ENCODE results near the gene RPUSD1. TPM values are rescaled to one million over a fixed set of nuclear protein-coding genes. Genes with fewer than 3 reads are reported as not detected.

Gene RPUSD1
- total RNA-seq, 1 donor from 2014 or later, result 14.2 TPM

DNA sequence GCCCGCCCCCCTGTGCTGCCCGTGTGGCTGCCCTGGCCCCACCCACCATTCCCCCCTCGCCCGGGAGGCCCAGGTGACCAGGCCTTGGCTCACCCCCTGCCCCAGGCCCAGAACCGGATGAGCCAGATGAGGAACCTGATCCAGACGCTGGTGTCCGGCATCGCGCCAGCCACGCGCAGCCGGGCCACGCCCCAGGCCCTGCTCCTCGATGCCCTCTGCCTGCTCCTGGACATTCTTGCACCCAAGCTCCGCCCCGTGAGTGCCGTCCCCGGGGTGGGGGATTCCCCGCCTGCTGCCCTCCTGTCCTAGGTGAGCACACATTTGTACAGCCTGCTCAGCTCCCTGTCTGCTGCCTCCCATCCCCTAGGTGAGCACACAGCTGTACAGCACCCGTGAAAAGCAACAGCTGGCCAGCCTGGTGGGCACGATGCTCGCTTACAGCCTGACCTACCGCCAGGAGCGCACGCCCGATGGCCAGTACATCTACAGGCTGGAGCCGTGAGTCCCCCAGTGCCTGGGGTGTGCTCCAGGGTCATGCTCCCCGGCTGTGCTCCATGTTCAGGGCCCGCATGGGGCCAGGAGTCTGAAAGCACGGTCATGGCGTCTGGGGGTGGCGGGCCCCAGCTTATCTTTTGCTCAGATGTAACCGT, 7.5 kb upstream of the RPUSD1 start:
- ATAC-seq, result no peak
- TF ChIP-seq, protein P1, sequence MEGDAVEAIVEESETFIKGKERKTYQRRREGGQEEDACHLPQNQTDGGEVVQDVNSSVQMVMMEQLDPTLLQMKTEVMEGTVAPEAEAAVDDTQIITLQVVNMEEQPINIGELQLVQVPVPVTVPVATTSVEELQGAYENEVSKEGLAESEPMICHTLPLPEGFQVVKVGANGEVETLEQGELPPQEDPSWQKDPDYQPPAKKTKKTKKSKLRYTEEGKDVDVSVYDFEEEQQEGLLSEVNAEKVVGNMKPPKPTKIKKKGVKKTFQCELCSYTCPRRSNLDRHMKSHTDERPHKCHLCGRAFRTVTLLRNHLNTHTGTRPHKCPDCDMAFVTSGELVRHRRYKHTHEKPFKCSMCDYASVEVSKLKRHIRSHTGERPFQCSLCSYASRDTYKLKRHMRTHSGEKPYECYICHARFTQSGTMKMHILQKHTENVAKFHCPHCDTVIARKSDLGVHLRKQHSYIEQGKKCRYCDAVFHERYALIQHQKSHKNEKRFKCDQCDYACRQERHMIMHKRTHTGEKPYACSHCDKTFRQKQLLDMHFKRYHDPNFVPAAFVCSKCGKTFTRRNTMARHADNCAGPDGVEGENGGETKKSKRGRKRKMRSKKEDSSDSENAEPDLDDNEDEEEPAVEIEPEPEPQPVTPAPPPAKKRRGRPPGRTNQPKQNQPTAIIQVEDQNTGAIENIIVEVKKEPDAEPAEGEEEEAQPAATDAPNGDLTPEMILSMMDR (IDR thresholded peaks at IDR 0.05), result no peak
- no peak overlapping the region for H3K27ac ChIP-seq
- H3K36me3 ChIP-seq, result no peaks in the 10 kb centered on the region
- no peak for DNase-seq
- H3K9me3 ChIP-seq, result no peaks in the 10 kb centered on the region
- intact Hi-C loops (cut with DNase I), result no loop called here
- no peaks in the 10 kb centered on the region for H3K4me1 ChIP-seq
- no peak overlapping the region for H3K4me3 ChIP-seq
- H3K27me3 ChIP-seq, result peaks cover 20% of the 10 kb centered on the region

DNA sequence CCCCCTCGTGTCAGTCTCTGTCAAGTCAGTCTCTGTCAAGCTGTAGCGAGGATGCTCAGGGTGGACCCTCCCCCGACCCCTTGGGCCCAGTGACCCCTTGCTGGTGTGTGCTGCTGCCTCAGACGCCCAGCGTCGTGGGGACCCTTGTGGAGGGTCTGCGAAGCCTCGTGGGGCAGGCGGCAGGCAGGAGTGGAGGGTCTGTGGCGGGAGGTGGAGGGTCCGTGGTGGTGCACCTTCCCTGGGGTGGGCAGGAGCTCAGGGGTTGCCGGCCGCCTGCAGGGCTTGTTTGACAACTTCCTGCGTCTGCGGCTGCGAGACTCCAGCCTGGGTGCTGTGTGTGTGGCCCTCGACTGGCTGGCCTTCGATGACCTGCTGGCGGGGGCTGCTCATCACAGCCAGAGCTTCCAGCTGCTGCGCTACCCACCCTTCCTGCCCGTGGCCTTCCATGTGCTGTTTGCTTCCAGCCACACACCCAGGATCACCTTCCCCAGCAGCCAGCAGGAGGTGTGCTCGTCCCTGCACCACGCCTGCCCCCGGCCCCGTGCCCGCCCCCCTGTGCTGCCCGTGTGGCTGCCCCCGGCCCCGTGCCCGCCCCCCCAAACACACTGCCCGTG, 6.8 kb upstream of the RPUSD1 start:
- Histone ChIP-seq H3K4me3 (no peak overlapping the region), H3K9me3 (no peaks in the 10 kb centered on the region), H3K27ac (no peak overlapping the region), H3K4me1 (no peaks in the 10 kb centered on the region), H3K27me3 (peaks cover 12% of the 10 kb centered on the region), H3K36me3 (no peaks in the 10 kb centered on the region)
- intact Hi-C loops (cut with DNase I), result no loop called here
- TF ChIP-seq, protein P1 (IDR thresholded peaks at IDR 0.05), result no peak
- no peak for ATAC-seq
- no peak for DNase-seq

DNA sequence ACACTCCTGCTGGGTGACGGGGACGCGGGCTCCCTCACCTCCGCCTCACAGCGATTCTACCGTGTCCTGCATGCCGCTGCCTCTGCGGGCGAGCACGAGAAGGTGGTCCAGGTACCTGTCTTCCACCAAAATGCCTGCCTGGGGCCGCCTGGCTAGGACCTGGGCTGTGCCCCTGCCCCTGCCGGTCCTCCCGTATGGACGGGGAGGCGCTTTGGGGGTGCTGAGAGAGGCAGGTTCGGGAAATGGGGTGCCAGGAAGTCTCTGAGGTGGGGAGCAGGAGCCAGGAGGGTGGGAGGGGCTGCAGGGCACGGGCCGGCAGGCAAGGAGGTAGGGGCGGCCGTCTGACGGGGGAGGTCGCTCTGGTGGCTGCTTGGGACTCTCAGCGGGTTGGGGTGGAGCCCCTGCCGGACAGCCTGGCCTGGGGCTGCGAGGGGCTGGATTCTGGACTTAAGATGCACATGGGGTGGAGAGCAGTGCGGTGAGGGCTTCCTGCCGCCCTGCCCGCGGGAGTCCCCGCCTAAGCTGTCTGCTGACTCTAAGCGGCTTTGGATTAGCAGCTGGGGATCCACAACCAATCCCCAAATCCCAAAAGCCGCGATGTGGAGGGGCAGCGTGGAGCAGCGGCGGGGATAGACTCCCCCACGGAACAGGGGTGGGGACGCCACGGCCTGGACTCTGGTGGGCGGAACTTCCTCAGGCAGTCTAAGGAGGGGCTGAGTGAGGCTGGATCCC, 6.1 kb upstream of the RPUSD1 start:
- Histone ChIP-seq H3K4me3 (no peak overlapping the region), H3K27me3 (peaks cover 5% of the 10 kb centered on the region), H3K36me3 (no peaks in the 10 kb centered on the region), H3K9me3 (no peaks in the 10 kb centered on the region), H3K4me1 (no peaks in the 10 kb centered on the region), H3K27ac (no peak overlapping the region)
- DNase-seq, result no peak
- TF ChIP-seq, protein P1 (IDR thresholded peaks at IDR 0.05), result no peak
- no peak for ATAC-seq
- intact Hi-C loops (cut with DNase I), result no loop called here

DNA sequence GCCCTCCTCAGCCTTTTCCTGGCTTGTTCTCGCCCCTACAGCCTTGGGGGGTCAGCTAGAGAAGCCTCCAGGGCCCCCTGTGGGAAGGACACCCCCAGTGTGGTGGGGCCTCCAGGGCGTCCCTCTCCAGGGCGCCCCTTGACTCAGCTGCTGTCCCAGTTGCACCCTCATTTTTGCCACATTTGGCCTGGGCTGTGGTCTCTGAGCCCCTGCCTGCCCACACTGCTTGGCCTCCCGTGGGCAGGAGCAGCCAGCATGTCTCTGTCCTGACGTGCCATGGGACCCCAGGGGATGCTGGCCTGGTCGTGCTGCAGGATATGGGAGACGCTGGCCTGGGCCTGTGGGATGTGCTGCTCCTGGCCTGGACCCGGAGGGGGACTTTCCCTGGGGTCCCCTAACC, 5.2 kb upstream of the RPUSD1 start:
- H3K27ac ChIP-seq, result no peak overlapping the region
- DNase-seq, result no peak

DNA sequence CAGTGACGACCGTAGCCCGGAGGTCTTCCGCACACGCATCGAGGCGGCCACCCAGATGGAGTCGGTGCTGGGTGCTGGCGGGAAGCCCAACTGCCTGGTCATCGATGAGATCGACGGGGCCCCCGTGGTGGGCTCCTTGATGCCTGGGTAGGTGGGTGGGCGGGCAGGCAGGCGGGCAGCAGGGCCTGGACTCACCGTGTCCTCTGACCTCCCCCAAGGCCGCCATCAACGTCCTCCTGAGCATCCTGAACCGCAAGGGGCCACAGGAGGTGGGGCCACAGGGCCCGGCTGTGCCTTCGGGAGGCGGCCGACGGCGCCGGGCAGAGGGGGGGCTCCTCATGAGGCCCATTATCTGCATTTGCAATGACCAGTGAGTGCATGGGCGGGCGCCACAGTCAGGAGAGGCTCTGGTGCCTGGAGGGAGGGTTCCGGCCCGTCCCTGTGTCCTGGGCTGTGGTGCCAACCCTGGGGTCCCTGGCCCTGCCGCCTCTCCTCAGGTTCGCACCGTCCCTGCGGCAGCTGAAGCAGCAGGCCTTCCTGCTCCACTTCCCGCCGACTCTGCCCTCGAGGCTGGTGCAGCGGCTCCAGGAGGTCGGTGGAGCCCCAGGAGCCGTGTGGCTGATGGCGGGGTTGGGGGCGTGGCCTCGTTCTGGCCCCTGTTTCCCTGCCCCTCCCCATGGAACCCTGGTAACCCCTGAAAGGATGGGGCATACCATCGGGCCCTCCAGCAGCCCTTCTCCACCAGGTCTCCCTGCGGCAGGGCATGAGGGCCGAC, 4.2 kb upstream of the RPUSD1 start:
- Histone ChIP-seq H3K27me3 (no peaks in the 10 kb centered on the region), H3K9me3 (no peaks in the 10 kb centered on the region), H3K4me1 (peaks cover 3% of the 10 kb centered on the region), H3K27ac (no peak overlapping the region), H3K36me3 (no peaks in the 10 kb centered on the region), H3K4me3 (no peak overlapping the region)
- DNase-seq, result no peak
- no peak for ATAC-seq
- TF ChIP-seq, protein P1 (IDR thresholded peaks at IDR 0.05), result no peak
- intact Hi-C loops (cut with DNase I), result no loop called here

More for the DNA sequence above, 5.2 kb upstream of the RPUSD1 start:
- no peaks in the 10 kb centered on the region for H3K36me3 ChIP-seq
- H3K27me3 ChIP-seq, result no peaks in the 10 kb centered on the region
- intact Hi-C loops (cut with DNase I), result no loop called here
- H3K4me3 ChIP-seq, result no peak overlapping the region
- ATAC-seq, result no peak
- no peaks in the 10 kb centered on the region for H3K4me1 ChIP-seq
- H3K9me3 ChIP-seq, result no peaks in the 10 kb centered on the region
- TF ChIP-seq, protein P1 (IDR thresholded peaks at IDR 0.05), result no peak
